ENCODE data around the gene ZPR1.
A peak's percentile ranks its signal among the peaks of the same experiment; 100 is the strongest.

The ZPR1 gene

GRCh38 chr11:116750070-116750718 is 37.6 kb downstream of the ZPR1 start:
- no peak for DNase-seq (ENCODE audit: low spot score)

- peak; percentile 29 for DNase-seq (ENCODE audit: low spot score)
These were observed 45.7 kb downstream of the ZPR1 start for GRCh38 chr11:116742104-116742503.

- no peak for DNase-seq (ENCODE audit: low spot score)
These were observed 47.1 kb downstream of the ZPR1 start for GRCh38 chr11:116740741-116741140.

- DNase-seq (ENCODE audit: low spot score) = no peak
These were observed 48.8 kb downstream of the ZPR1 start for GRCh38 chr11:116738975-116739374.

GRCh38 chr11:116736763-116737162 is 51.1 kb downstream of the ZPR1 start:
- peak; percentile 66 for DNase-seq (ENCODE audit: low spot score)

- no peak for DNase-seq (ENCODE audit: low spot score)
These were observed 53.8 kb downstream of the ZPR1 start for GRCh38 chr11:116733969-116734508.

GRCh38 chr11:116733043-116733755 is 54.6 kb downstream of the ZPR1 start:
- DNase-seq (ENCODE audit: low spot score) = no peak

GRCh38 chr11:116732271-116733042 is 55.4 kb downstream of the ZPR1 start:
- DNase-seq (ENCODE audit: low spot score) = peak; percentile 90

GRCh38 chr11:116731821-116732220 is 56.0 kb downstream of the ZPR1 start:
- DNase-seq (ENCODE audit: low spot score) = no peak

- peak; percentile 82 for DNase-seq (ENCODE audit: low spot score)
These were observed 56.6 kb downstream of the ZPR1 start for GRCh38 chr11:116731097-116731761.

GRCh38 chr11:116730601-116731000 is 57.2 kb downstream of the ZPR1 start:
- DNase-seq (ENCODE audit: low spot score) = no peak

- DNase-seq (ENCODE audit: low spot score) = no peak
These were observed 57.6 kb downstream of the ZPR1 start for GRCh38 chr11:116730241-116730561.

- no peak for DNase-seq (ENCODE audit: low spot score)
These were observed 58.2 kb downstream of the ZPR1 start for GRCh38 chr11:116729501-116730240.

GRCh38 chr11:116727990-116728389 is 59.8 kb downstream of the ZPR1 start:
- no peak for DNase-seq (ENCODE audit: low spot score)

GRCh38 chr11:116725434-116726221 is 62.2 kb downstream of the ZPR1 start:
- peak; percentile 55 for DNase-seq (ENCODE audit: low spot score)

GRCh38 chr11:116724813-116725212 is 63.0 kb downstream of the ZPR1 start:
- no peak for DNase-seq (ENCODE audit: low spot score)
